ENCODE measurements around the gene BLNK.

DNA sequence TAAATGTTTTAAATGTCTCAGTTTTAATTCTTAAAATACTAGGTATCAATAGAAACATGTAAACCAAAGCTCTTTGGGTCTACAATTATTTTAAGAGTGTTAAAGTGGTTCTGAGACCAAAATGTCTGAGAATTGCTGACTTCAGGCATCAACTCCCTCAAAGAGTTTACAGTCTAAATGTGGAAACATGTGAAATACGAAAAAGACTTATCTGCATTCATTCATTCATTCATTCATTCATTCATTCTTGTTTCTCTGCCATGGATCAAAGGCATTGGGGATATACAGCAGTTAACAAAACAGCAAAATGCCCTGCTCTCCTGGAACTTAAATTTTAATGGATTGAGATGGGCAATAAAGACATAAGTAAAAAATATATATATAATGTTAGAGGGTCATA lies 69.8 kb downstream of the BLNK start:
- TF ChIP-seq POLR2A (IDR thresholded peaks at IDR 0.05), result no peak
- TF ChIP-seq, protein P1, sequence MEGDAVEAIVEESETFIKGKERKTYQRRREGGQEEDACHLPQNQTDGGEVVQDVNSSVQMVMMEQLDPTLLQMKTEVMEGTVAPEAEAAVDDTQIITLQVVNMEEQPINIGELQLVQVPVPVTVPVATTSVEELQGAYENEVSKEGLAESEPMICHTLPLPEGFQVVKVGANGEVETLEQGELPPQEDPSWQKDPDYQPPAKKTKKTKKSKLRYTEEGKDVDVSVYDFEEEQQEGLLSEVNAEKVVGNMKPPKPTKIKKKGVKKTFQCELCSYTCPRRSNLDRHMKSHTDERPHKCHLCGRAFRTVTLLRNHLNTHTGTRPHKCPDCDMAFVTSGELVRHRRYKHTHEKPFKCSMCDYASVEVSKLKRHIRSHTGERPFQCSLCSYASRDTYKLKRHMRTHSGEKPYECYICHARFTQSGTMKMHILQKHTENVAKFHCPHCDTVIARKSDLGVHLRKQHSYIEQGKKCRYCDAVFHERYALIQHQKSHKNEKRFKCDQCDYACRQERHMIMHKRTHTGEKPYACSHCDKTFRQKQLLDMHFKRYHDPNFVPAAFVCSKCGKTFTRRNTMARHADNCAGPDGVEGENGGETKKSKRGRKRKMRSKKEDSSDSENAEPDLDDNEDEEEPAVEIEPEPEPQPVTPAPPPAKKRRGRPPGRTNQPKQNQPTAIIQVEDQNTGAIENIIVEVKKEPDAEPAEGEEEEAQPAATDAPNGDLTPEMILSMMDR (IDR thresholded peaks at IDR 0.05), result no peak

Data from body of pancreas (tissue), 4 donors.